WTC11 (cell line): ENCODE data around the gene NALCN. TPM values are rescaled to one million over a fixed set of nuclear protein-coding genes. Genes with fewer than 3 reads are reported as not detected.

ENCODE experiments used
- ATAC-seq: fragments of 200-7000 bp; cut with Tn5 transposase; 2 replicates; pipeline ENCODE4 v1.10.0; 2021; ENCODE audit warnings: mild to moderate bottlenecking, moderate library complexity
- CTCF ChIA-PET: fragments of 300-600 bp; sonication (Branson Sonifier 250); formaldehyde crosslinking; loops from one replicate; lab custom pipeline; 2021; ENCODE audit warnings: antibody characterized with exemption; lab: Charles Lee
- POLR2A ChIA-PET: fragments of 350-600 bp; sonication (Branson Sonifier 250); formaldehyde crosslinking; loops from one replicate; lab custom pipeline; 2021; ENCODE audit warnings: antibody characterized with exemption; lab: Charles Lee
- DNase-seq: peaks from one replicate; pipeline ENCODE4 v3.0.0; 2021; ENCODE audit warnings: low spot score
- H3K27ac Mint-ChIP-seq: 2 replicates; pipeline ENCODE4 v1.8.0; 2021; ENCODE audit warnings: mixed read lengths
- H3K27me3 Mint-ChIP-seq: 2 replicates; pipeline ENCODE4 v1.8.0; 2021; ENCODE audit warnings: low read depth, mild to moderate bottlenecking, moderate library complexity, mixed read lengths
- H3K36me3 Mint-ChIP-seq: 2 replicates; pipeline ENCODE4 v1.8.0; 2021; ENCODE audit warnings: mixed read lengths
- H3K4me1 Mint-ChIP-seq: 2 replicates; pipeline ENCODE4 v1.8.0; 2022; ENCODE audit warnings: mixed read lengths
- H3K4me3 Mint-ChIP-seq: 2 replicates; pipeline ENCODE4 v1.8.0; 2021; ENCODE audit warnings: mild to moderate bottlenecking, moderate library complexity, mixed read lengths
- H3K9me3 Mint-ChIP-seq: 2 replicates; pipeline ENCODE4 v1.8.0; 2021; ENCODE audit warnings: mixed read lengths
- ATF1 ChIP-seq: sonication (generic); formaldehyde crosslinking; IDR thresholded peaks from 2 replicates; pipeline ENCODE4 v1.8.1; 2023; ENCODE audit warnings: mild to moderate bottlenecking, moderate library complexity, missing genetic modification reagents
- EMX1 ChIP-seq: fragments of 250-450 bp; sonication (Bioruptor Pico); IDR thresholded peaks from 2 replicates; pipeline ENCODE4 v1.8.0; 2021; ENCODE audit warnings: mild to moderate bottlenecking
- ESRRA ChIP-seq: sonication (generic); formaldehyde crosslinking; IDR thresholded peaks from 2 replicates; pipeline ENCODE4 v1.8.1; 2022; ENCODE audit warnings: mild to moderate bottlenecking, missing genetic modification reagents, borderline replicate concordance
- IRF2 ChIP-seq: sonication (generic); formaldehyde crosslinking; IDR thresholded peaks from 2 replicates; pipeline ENCODE4 v1.8.0; 2022; ENCODE audit warnings: low read depth, missing genetic modification reagents, borderline replicate concordance
- NFATC4 ChIP-seq: fragments of 250-450 bp; sonication (Bioruptor Pico); IDR thresholded peaks from 2 replicates; pipeline ENCODE4 v1.9.0; 2021; ENCODE audit warnings: mild to moderate bottlenecking
- SP1 ChIP-seq: sonication (generic); formaldehyde crosslinking; conservative IDR thresholded peaks from 2 replicates; pipeline ENCODE4 v1.8.1; 2022; ENCODE audit warnings: missing genetic modification reagents
- TP53 ChIP-seq: sonication (generic); formaldehyde crosslinking; IDR thresholded peaks from 2 replicates; pipeline ENCODE4 v1.8.1; 2023; ENCODE audit warnings: mild to moderate bottlenecking, missing genetic modification reagents
- ZNF317 ChIP-seq: sonication (generic); formaldehyde crosslinking; IDR thresholded peaks from 2 replicates; pipeline ENCODE4 v1.8.1; 2023; ENCODE audit warnings: low read depth, mild to moderate bottlenecking, moderate library complexity, missing genetic modification reagents, borderline replicate concordance
- total RNA-seq: library from RNA; stranded (reverse); gene quantifications from 3 replicates; pipeline ENCODE4 v1.2.3, GENCODE V29; 2021
- TF ChIP-seq, protein P1 (sequence below): sonication (generic); formaldehyde crosslinking; IDR thresholded peaks from 2 replicates; pipeline ENCODE4 v1.8.0; 2023; ENCODE audit warnings: missing genetic modification reagents
- TF ChIP-seq, protein P2 (sequence below): sonication (generic); formaldehyde crosslinking; IDR thresholded peaks from 2 replicates; pipeline ENCODE4 v1.8.0; 2022; ENCODE audit warnings: missing genetic modification reagents
- TF ChIP-seq, protein P3 (sequence below): sonication (generic); formaldehyde crosslinking; IDR thresholded peaks from 2 replicates; pipeline ENCODE4 v1.8.1; 2023; ENCODE audit warnings: mild to moderate bottlenecking, missing genetic modification reagents
- TF ChIP-seq, protein P4 (sequence below): sonication (generic); formaldehyde crosslinking; IDR thresholded peaks from 2 replicates; pipeline ENCODE4 v1.8.0; 2022; ENCODE audit warnings: mild to moderate bottlenecking, missing genetic modification reagents
- TF ChIP-seq, protein P5 (sequence below): sonication (generic); formaldehyde crosslinking; IDR thresholded peaks from 2 replicates; pipeline ENCODE4 v1.8.1; 2022; ENCODE audit warnings: missing genetic modification reagents, borderline replicate concordance
- TF ChIP-seq, protein P6 (sequence below): sonication (generic); formaldehyde crosslinking; IDR thresholded peaks from 2 replicates; pipeline ENCODE4 v1.8.1; 2023; ENCODE audit warnings: mild to moderate bottlenecking, moderate library complexity, missing genetic modification reagents
- TF ChIP-seq, protein P7 (sequence below): fragments of 250-450 bp; sonication (Bioruptor Pico); IDR thresholded peaks from 2 replicates; pipeline ENCODE4 v1.9.0; 2021; ENCODE audit warnings: mild to moderate bottlenecking
- TF ChIP-seq, protein P8 (sequence below): fragments of 250-450 bp; sonication (Bioruptor Pico); IDR thresholded peaks from 2 replicates; pipeline ENCODE4 v1.9.0; 2021; ENCODE audit warnings: mild to moderate bottlenecking, borderline replicate concordance
- TF ChIP-seq, protein P9 (sequence below): sonication (generic); formaldehyde crosslinking; IDR thresholded peaks from 2 replicates; pipeline ENCODE4 v1.8.1; 2022; ENCODE audit warnings: mild to moderate bottlenecking, moderate library complexity, missing genetic modification reagents

The NALCN gene
- total RNA-seq, 1 experiment from 2014 or later = 0.33 TPM

DNA sequence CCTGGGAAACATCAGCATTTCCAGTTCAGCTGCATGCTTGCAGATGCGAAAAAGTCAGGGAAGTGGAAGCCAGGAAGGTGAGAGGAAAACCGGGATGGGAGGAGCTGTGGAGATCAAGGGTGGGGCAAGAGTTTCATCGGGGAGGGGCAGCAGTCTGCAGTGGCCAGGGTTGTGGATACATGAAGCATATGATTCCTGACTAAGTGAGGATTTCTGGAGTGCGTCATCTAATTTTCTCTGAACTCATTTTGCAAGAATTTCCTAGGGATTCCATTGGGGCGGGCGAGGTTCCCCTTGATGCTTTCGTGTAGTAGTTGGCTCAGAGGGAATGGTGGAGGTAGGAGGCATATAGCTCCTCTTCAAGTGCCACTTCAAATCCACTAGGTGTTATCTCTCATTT, 397.6 kb downstream of the NALCN start:
- Mint-ChIP-seq H3K27me3 (no peaks in the 10 kb centered on the region), H3K4me1 (peaks cover 5% of the 10 kb centered on the region), H3K36me3 (no peaks in the 10 kb centered on the region), H3K27ac (peak overlapping the region; percentile 11; the same call in 1 of the 2 replicates), H3K9me3 (peaks cover 10% of the 10 kb centered on the region), H3K4me3 (no peak overlapping the region)
- DNase-seq (no peak), ATAC-seq (no peak)
- ChIA-PET CTCF (interaction anchor here (0.7 kb wide), 1 partner anchor 424 kb away, joined by 3 read pairs; no protein-coding TSS in a partner anchor), POLR2A (no interaction called here)
- TF ChIP-seq, protein P1, sequence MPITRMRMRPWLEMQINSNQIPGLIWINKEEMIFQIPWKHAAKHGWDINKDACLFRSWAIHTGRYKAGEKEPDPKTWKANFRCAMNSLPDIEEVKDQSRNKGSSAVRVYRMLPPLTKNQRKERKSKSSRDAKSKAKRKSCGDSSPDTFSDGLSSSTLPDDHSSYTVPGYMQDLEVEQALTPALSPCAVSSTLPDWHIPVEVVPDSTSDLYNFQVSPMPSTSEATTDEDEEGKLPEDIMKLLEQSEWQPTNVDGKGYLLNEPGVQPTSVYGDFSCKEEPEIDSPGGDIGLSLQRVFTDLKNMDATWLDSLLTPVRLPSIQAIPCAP (CRISPR knock-in tag) = no peak
- TF ChIP-seq, protein P2, sequence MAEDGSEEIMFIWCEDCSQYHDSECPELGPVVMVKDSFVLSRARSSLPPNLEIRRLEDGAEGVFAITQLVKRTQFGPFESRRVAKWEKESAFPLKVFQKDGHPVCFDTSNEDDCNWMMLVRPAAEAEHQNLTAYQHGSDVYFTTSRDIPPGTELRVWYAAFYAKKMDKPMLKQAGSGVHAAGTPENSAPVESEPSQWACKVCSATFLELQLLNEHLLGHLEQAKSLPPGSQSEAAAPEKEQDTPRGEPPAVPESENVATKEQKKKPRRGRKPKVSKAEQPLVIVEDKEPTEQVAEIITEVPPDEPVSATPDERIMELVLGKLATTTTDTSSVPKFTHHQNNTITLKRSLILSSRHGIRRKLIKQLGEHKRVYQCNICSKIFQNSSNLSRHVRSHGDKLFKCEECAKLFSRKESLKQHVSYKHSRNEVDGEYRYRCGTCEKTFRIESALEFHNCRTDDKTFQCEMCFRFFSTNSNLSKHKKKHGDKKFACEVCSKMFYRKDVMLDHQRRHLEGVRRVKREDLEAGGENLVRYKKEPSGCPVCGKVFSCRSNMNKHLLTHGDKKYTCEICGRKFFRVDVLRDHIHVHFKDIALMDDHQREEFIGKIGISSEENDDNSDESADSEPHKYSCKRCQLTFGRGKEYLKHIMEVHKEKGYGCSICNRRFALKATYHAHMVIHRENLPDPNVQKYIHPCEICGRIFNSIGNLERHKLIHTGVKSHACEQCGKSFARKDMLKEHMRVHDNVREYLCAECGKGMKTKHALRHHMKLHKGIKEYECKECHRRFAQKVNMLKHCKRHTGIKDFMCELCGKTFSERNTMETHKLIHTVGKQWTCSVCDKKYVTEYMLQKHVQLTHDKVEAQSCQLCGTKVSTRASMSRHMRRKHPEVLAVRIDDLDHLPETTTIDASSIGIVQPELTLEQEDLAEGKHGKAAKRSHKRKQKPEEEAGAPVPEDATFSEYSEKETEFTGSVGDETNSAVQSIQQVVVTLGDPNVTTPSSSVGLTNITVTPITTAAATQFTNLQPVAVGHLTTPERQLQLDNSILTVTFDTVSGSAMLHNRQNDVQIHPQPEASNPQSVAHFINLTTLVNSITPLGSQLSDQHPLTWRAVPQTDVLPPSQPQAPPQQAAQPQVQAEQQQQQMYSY (CRISPR knock-in tag) = no peak
- TF ChIP-seq, protein P3, sequence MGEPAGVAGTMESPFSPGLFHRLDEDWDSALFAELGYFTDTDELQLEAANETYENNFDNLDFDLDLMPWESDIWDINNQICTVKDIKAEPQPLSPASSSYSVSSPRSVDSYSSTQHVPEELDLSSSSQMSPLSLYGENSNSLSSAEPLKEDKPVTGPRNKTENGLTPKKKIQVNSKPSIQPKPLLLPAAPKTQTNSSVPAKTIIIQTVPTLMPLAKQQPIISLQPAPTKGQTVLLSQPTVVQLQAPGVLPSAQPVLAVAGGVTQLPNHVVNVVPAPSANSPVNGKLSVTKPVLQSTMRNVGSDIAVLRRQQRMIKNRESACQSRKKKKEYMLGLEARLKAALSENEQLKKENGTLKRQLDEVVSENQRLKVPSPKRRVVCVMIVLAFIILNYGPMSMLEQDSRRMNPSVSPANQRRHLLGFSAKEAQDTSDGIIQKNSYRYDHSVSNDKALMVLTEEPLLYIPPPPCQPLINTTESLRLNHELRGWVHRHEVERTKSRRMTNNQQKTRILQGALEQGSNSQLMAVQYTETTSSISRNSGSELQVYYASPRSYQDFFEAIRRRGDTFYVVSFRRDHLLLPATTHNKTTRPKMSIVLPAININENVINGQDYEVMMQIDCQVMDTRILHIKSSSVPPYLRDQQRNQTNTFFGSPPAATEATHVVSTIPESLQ (CRISPR knock-in tag) = no peak
- TF ChIP-seq, protein P4, sequence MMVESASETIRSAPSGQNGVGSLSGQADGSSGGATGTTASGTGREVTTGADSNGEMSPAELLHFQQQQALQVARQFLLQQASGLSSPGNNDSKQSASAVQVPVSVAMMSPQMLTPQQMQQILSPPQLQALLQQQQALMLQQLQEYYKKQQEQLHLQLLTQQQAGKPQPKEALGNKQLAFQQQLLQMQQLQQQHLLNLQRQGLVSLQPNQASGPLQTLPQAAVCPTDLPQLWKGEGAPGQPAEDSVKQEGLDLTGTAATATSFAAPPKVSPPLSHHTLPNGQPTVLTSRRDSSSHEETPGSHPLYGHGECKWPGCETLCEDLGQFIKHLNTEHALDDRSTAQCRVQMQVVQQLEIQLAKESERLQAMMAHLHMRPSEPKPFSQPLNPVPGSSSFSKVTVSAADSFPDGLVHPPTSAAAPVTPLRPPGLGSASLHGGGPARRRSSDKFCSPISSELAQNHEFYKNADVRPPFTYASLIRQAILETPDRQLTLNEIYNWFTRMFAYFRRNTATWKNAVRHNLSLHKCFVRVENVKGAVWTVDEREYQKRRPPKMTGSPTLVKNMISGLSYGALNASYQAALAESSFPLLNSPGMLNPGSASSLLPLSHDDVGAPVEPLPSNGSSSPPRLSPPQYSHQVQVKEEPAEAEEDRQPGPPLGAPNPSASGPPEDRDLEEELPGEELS (CRISPR knock-in tag) = no peak
- no peak for TF ChIP-seq EMX1 (CRISPR knock-in tag)
- TF ChIP-seq, protein P5, sequence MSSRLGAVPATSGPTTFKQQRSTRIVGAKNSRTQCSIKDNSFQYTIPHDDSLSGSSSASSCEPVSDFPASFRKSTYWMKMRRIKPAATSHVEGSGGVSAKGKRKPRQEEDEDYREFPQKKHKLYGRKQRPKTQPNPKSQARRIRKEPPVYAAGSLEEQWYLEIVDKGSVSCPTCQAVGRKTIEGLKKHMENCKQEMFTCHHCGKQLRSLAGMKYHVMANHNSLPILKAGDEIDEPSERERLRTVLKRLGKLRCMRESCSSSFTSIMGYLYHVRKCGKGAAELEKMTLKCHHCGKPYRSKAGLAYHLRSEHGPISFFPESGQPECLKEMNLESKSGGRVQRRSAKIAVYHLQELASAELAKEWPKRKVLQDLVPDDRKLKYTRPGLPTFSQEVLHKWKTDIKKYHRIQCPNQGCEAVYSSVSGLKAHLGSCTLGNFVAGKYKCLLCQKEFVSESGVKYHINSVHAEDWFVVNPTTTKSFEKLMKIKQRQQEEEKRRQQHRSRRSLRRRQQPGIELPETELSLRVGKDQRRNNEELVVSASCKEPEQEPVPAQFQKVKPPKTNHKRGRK (CRISPR knock-in tag) = no peak
- TF ChIP-seq NFATC4 = no peak
- no peak for TF ChIP-seq SP1 (CRISPR knock-in tag)
- TF ChIP-seq, protein P6, sequence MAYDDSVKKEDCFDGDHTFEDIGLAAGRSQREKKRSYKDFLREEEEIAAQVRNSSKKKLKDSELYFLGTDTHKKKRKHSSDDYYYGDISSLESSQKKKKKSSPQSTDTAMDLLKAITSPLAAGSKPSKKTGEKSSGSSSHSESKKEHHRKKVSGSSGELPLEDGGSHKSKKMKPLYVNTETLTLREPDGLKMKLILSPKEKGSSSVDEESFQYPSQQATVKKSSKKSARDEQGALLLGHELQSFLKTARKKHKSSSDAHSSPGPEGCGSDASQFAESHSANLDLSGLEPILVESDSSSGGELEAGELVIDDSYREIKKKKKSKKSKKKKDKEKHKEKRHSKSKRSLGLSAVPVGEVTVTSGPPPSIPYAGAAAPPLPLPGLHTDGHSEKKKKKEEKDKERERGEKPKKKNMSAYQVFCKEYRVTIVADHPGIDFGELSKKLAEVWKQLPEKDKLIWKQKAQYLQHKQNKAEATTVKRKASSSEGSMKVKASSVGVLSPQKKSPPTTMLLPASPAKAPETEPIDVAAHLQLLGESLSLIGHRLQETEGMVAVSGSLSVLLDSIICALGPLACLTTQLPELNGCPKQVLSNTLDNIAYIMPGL (CRISPR knock-in tag) = no peak
- TF ChIP-seq, protein P7, sequence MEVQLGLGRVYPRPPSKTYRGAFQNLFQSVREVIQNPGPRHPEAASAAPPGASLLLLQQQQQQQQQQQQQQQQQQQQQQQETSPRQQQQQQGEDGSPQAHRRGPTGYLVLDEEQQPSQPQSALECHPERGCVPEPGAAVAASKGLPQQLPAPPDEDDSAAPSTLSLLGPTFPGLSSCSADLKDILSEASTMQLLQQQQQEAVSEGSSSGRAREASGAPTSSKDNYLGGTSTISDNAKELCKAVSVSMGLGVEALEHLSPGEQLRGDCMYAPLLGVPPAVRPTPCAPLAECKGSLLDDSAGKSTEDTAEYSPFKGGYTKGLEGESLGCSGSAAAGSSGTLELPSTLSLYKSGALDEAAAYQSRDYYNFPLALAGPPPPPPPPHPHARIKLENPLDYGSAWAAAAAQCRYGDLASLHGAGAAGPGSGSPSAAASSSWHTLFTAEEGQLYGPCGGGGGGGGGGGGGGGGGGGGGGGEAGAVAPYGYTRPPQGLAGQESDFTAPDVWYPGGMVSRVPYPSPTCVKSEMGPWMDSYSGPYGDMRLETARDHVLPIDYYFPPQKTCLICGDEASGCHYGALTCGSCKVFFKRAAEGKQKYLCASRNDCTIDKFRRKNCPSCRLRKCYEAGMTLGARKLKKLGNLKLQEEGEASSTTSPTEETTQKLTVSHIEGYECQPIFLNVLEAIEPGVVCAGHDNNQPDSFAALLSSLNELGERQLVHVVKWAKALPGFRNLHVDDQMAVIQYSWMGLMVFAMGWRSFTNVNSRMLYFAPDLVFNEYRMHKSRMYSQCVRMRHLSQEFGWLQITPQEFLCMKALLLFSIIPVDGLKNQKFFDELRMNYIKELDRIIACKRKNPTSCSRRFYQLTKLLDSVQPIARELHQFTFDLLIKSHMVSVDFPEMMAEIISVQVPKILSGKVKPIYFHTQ (CRISPR knock-in tag) = no peak
- TF ChIP-seq ATF1 (CRISPR knock-in tag) = no peak
- TF ChIP-seq, protein P8, sequence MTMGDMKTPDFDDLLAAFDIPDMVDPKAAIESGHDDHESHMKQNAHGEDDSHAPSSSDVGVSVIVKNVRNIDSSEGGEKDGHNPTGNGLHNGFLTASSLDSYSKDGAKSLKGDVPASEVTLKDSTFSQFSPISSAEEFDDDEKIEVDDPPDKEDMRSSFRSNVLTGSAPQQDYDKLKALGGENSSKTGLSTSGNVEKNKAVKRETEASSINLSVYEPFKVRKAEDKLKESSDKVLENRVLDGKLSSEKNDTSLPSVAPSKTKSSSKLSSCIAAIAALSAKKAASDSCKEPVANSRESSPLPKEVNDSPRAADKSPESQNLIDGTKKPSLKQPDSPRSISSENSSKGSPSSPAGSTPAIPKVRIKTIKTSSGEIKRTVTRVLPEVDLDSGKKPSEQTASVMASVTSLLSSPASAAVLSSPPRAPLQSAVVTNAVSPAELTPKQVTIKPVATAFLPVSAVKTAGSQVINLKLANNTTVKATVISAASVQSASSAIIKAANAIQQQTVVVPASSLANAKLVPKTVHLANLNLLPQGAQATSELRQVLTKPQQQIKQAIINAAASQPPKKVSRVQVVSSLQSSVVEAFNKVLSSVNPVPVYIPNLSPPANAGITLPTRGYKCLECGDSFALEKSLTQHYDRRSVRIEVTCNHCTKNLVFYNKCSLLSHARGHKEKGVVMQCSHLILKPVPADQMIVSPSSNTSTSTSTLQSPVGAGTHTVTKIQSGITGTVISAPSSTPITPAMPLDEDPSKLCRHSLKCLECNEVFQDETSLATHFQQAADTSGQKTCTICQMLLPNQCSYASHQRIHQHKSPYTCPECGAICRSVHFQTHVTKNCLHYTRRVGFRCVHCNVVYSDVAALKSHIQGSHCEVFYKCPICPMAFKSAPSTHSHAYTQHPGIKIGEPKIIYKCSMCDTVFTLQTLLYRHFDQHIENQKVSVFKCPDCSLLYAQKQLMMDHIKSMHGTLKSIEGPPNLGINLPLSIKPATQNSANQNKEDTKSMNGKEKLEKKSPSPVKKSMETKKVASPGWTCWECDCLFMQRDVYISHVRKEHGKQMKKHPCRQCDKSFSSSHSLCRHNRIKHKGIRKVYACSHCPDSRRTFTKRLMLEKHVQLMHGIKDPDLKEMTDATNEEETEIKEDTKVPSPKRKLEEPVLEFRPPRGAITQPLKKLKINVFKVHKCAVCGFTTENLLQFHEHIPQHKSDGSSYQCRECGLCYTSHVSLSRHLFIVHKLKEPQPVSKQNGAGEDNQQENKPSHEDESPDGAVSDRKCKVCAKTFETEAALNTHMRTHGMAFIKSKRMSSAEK (CRISPR knock-in tag) = no peak
- TF ChIP-seq, protein P9, sequence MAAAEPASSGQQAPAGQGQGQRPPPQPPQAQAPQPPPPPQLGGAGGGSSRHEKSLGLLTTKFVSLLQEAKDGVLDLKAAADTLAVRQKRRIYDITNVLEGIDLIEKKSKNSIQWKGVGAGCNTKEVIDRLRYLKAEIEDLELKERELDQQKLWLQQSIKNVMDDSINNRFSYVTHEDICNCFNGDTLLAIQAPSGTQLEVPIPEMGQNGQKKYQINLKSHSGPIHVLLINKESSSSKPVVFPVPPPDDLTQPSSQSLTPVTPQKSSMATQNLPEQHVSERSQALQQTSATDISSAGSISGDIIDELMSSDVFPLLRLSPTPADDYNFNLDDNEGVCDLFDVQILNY = no peak
- TF ChIP-seq ESRRA = no peak
- no peak for TF ChIP-seq ZNF317 (CRISPR knock-in tag)
- no peak for TF ChIP-seq TP53
- no peak for TF ChIP-seq IRF2 (CRISPR knock-in tag)
